GM12892 (cell line): ENCODE measurements around the gene RPTOR.

Source experiments
- DNase-seq: peaks from one replicate; pipeline ENCODE4 v3.0.0; 2011; ENCODE audit not compliant: insufficient read length
- FAIRE-seq: peaks from 2 replicates; lab custom pipeline; 2011; peaks lifted over from hg19 to GRCh38; lab: Jason Lieb, UNC
- POLR2A ChIP-seq: IDR thresholded peaks from 2 replicates; pipeline ENCODE4 v1.6.1; 2011; ENCODE audit warnings: low read depth, low read length, control low read depth
- POLR2AphosphoS5 ChIP-seq: IDR thresholded peaks from 2 replicates; pipeline ENCODE4 v1.6.1; 2011; ENCODE audit warnings: low read depth, low read length, control low read depth
- TAF1 ChIP-seq: IDR thresholded peaks from 2 replicates; pipeline ENCODE4 v1.6.1; 2011; ENCODE audit warnings: low read depth, mild to moderate bottlenecking, control low read depth, low read length, borderline replicate concordance

RPTOR gene

DNA sequence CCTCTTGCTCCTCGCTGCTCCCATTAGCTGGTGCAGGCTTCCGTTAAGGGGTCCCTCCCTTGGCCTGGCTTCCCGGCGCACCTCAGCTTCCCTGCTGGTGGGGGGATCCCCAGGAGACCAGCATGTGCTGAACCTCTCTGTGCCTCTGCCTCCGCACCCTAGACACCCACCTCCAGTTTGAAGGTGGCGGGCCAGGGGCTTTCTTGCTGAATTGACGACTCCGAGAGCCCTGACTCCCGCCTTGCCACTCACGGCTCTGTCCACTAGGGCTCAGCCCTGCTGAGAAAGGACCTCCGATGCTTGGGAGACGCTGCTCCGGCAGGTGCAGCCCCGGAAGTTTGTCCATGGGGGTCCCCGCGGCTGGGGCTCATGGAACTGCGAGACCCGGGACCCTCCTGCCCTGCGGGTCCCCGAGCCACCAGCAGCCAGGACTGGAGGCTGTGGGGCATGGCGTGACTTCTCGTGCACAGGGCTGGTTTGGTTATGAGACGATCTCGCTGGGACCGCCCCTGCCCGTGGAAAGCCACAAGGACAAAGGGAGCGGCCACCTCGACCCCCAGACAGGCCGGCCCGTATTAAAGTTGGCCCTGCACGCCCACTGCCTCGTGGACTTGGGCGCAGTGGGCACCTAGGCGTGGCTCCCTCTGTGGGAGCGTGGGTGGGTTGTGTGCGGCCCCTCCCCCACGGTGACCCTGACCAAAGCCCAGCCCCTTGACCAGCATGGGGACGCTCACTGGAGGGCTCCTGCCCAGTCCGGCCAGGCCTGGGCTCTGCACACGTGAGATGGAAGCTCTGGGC, 455.1 kb downstream of the RPTOR start:
- FAIRE-seq (no peak), DNase-seq (no peak)
- TF ChIP-seq POLR2A = no peak
- TF ChIP-seq TAF1 = no peak
- TF ChIP-seq POLR2AphosphoS5 = no peak

DNA sequence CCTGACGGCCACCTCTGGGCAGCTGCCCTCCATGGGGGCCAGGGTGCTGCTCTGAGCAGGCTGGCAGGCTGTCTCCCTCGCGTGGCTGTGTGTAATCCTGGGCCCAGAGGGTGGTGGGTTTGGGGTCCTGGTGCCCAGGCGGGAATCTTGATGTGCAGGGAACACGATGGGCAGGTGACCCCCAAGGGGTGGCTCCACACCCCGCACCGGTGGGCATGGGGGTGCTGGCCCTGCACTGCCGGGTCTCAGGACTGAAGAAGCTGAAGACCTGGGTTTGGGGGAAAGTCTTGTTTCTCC, 455.6 kb downstream of the RPTOR start:
- FAIRE-seq = no peak
- TF ChIP-seq TAF1 = no peak

DNA sequence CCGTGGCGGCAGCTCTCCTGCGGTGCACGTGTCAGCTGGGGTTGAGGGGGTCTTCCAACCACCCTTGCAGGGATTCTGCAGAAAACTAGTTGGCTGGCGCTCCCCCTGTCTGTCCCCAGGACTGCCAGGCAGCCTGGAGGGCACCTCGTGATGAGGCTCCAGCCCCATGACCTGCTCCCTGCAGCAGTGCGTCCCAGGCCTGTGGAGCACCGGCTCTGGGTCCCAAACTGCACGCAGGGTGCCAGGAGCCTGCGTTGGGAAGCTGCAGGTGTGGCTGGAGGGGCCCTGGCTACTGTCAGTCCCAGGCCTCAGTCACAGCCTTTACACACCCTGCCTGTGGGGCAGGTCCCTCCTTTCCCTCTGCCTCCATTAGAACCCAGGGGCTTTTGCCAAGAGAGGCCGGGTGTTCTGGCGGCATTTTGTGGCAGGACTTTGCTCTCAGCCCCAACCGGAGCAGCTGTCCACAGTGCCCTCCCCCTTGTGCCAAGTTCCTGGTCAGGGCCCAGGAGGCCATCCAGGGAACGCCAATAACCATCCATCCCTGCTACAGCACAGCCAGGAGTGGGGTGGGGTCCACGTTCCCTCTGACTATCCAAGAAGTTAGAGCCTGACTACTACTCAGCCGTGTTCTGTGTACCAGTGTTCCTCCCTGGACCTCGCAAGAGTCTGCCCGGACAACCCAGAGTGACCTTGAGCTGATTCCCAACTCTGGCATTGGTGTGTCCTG, 456.2 kb downstream of the RPTOR start:
- DNase-seq (no peak), FAIRE-seq (no peak)
- TF ChIP-seq POLR2A = no peak; the same call in 1 of the 2 replicates
- peak; percentile 55; the same call in 1 of the 2 replicates for TF ChIP-seq POLR2AphosphoS5

More for the DNA sequence above, 455.6 kb downstream of the RPTOR start:
- DNase-seq = no peak

DNA sequence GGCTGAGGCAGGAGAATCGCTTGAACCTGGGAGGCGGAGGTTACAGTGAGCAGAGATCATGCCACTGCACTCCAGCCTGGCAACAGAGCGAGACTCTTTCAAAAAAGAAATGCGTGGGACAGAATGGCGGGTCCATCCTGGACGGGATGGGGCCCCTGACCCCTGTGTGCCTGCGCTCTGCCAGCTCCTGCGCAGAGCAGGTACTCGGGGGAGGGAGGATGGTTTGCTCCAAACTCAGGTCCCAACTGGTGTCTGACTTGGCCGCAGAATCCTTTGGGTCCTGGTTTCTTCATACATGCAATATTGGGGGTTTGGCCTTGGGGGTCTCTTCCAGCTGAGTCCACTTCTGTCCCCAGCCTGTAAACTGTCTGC, 457.4 kb downstream of the RPTOR start:
- DNase-seq (no peak), FAIRE-seq (no peak)

DNA sequence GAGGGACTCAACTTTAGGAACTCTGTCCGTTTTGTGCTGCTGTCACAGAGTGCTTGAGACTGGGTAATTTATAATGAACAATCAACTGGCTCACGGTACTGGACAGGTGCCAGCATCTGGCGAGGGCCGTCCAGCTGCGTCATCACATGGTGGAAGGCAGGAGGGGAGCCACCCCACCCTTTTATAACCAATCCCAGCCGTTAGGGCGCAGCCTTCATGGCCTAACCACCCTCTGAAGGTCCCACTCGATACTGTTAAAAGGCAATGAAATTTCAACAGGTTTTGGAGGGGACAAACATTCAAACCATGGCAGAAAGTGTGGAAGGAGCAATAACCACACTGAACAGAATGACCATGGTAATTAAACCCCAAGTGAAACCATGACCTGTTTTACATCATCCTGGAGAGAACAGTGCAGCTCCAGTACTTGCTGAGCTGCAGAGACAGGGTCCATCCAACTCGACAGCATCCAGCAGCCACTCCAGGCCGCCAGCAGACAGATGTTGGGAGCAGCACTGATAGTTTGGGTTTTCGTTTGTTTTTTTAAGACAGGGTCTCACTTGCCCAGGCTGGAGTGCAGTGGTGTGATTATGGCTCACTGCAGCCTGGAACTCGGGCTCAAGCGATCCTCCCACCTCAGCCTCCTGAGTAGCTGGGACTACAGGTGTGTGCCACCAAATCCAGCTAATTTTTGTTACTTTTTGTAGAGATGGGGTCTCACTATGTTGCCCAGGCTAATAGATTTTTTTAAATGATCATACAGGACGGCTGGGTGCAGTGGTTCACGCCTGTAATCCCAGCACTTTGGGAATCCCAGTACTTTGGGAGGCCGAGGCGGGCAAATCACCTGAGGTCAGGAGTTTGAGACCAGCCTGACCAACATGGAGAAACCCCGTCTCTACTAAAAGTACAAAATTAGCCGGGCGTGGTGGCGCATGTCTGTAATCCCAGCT, 458.0 kb downstream of the RPTOR start:
- no peak for FAIRE-seq
- peak; percentile 19 for DNase-seq
- no peak for TF ChIP-seq TAF1
- TF ChIP-seq POLR2A = no peak
- TF ChIP-seq POLR2AphosphoS5 = no peak; the same call in 1 of the 2 replicates

More for the DNA sequence above, 457.4 kb downstream of the RPTOR start:
- TF ChIP-seq POLR2A (no peak), TAF1 (no peak), POLR2AphosphoS5 (no peak)

DNA sequence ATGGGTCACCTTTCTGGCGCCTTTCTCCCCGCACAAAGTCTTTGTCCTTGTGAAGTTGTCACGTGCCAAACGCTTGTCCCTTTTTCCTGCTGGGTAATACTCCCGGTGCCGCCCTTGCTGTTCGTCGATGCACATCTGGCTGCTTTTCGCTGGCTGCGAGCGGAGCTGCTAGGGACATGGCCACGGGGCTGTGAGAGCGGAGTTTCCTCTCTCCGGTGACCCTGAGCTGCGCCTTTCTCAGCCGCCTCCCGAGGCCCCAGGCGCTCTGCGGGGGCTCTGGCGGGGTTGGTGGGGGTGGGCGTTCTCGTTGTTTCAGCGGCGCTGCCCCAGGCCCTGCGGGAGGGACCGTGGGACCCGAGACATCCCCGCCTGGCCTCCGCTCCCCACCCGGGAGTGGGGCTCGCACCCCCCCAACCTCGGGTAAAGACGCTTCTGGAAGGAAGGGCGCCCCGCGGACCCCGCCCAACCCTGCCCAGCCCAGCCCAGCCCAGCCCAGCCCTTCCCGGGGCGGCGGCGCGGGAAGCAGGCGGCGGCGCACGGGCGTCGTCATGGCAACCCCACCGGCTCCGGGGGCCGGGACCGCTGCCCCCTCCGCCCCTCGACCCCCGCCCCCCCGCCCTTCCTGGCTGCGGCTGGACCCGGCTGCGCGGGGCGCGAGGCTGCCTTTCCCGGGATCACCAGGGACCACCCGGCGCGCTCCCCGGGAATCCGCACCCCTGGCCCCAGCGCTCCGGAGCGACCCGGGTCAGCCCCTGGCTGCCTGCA, 459.3 kb downstream of the RPTOR start:
- DNase-seq (no peak), FAIRE-seq (no peak)
- no peak for TF ChIP-seq TAF1
- no peak for TF ChIP-seq POLR2A
- TF ChIP-seq POLR2AphosphoS5 = no peak

DNA sequence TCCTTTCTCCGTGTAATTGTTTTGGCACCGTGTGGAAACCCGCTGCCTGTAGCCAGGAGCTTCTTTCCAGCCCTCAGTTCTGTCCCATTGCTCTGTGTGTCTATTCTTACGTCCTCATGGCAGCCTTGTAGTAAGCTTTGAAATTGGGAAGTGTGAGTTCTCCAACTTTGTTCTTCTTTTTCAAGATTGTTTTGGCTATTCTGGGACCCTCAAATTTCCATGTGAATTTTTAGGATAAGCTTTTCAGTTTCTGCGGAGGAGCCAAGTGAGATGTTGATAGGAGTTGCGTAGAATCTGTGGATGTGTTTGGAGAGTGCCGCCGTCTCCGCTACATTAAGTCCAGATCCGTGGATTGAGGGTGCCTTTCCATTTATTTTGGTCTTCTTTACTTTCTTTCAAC, 462.3 kb downstream of the RPTOR start:
- no peak for TF ChIP-seq POLR2A
- no peak for TF ChIP-seq TAF1
- TF ChIP-seq POLR2AphosphoS5 = no peak
- FAIRE-seq (no peak), DNase-seq (no peak)

DNA sequence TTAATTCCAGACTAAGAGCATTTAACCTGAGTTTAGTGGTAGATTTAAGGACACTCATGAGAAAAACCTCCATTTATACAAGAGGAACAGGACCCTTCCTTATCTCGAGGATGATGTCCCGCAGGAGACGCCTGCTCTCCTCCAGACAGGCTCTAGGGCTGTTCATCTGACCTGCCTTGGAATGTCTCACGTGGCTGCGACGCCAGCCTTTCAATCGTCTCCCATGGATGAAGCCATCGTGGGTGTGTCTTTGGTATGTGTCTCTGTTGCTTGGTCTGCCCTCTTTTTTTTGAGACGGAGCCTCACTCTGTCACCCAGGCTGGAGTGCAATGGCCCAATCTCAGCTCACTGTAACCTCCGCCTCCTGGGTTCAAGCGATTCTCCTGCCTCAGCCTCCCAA, 463.5 kb downstream of the RPTOR start:
- TF ChIP-seq POLR2A (no peak), TAF1 (no peak), POLR2AphosphoS5 (no peak)
- FAIRE-seq = no peak
- no peak for DNase-seq

DNA sequence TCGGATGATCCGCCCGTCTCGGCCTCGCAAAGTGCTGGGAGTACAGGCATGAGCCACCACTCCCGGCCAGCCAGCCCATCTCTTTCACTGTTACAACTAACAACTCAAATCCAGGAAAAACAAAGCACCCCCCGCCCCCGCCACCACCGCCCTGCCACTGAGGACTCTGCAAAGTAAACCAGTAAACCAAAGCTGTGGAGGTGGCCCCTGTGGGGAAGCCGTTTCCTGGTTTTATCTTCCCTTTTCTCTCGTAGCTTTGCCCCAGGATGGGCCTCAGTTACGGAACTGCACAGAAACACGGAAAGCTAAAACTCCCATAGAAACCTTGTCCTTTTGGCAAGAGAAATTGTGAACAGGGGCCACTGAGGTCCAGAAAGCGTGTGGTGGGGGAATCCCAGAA, 464.5 kb downstream of the RPTOR start:
- no peak for FAIRE-seq
- no peak for DNase-seq
- TF ChIP-seq TAF1 (no peak), POLR2A (no peak), POLR2AphosphoS5 (no peak)

DNA sequence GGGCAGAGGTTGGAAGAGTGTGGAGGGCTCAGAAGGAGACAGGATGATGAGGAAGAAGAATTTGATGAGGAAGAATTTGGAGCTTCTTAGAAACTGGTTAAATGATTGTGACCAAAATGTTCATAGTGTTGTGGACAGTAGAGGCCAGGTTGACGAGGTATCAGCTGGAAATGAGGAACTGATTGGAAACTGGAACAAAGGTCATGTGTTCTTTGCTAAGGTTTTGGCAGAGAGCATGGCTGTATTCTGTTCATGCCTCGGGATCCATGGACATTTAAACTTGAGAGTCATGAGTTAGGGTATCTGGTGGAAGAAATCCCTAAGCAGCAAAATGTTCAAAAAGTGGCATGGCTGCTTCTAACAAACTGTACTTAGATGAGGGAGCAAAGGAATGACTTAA, 466.3 kb downstream of the RPTOR start:
- FAIRE-seq (no peak), DNase-seq (no peak)
- TF ChIP-seq TAF1 = no peak
- TF ChIP-seq POLR2A = no peak
- TF ChIP-seq POLR2AphosphoS5 = no peak

DNA sequence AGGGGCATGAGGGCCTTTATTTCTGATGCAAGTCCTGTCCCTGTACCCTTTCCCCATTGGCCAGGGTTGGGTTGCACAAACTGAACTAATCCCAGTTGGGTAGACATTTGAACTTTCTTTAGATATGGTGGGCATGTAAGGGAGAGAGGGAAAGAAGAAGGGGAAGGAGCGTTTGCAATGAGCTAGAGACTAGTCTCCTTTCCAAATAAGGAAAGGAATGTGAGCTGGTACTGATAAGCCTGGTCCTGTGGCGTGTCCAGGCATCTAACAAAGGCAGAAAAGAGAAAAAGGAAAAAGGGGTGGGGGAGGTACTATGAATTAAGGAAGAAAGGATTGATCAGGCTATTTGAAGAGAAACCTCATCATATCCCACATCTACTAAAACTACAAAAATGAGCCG, 467.3 kb downstream of the RPTOR start:
- TF ChIP-seq POLR2AphosphoS5 (no peak), POLR2A (no peak), TAF1 (no peak)
- FAIRE-seq (no peak), DNase-seq (no peak)
